Activated naive CD4-positive, alpha-beta T cell treated with anti-CD3 and anti-CD28 coated beads, Interleukin-2, amount 50 U/mL, for 72 hours (primary cell): ENCODE results near the gene SRGAP1. TPM values are rescaled to one million over a fixed set of nuclear protein-coding genes. Genes with fewer than 3 reads are reported as not detected.
A peak's percentile ranks its signal among the peaks of the same experiment; 100 is the strongest.
"Not testable (repeated sequence)": the region's sequence is repeated elsewhere in the genome, so short reads cannot be mapped to it uniquely, and the experiment has no call there.

ENCODE experiments used
- ATAC-seq, 2 donors: fragments of 150-1000 bp; cut with Tn5 transposase; 2 replicates each; pipeline ENCODE4 v1.10.0; 2021; ENCODE audit warnings: mild to moderate bottlenecking in 2 of 2, moderate library complexity in 2 of 2
- DNase-seq, 2 donors: peaks; one replicate each; pipeline ENCODE4 v3.0.0; 2021 to 2022; ENCODE audit warnings: low spot score in 2 of 2
- H3K27ac Mint-ChIP-seq, 2 donors: one replicate each; pipeline ENCODE4 v1.8.0; 2022; ENCODE audit warnings: mild to moderate bottlenecking in 2 of 2, mixed read lengths in 2 of 2
- H3K36me3 Mint-ChIP-seq, 2 donors: one replicate each; pipeline ENCODE4 v1.8.0; 2022; ENCODE audit warnings: mixed read lengths in 2 of 2
- H3K9me3 Mint-ChIP-seq, 2 donors: one replicate each; pipeline ENCODE4 v1.8.0; 2022; ENCODE audit warnings: mixed read lengths in 2 of 2
- total RNA-seq, 2 donors: library from RNA; stranded (reverse); gene quantifications; one replicate each; pipeline ENCODE4 v1.2.3, GENCODE V29; 2022

SRGAP1 gene
- total RNA-seq, 2 donors from 2014 or later: 0.25 TPM; not detected in 1

- Mint-ChIP-seq H3K9me3 (no peaks in the 10 kb centered on the region), H3K27ac (no peak overlapping the region), H3K36me3 (peaks cover 6 to 21% of the 10 kb centered on the region in 2 donors)
- DNase-seq (no peak), ATAC-seq (no peak)
These were observed 350.0 kb downstream of the SRGAP1 start for GRCh38 chr12:64194333-64195149.

- not testable (repeated sequence) for H3K9me3 Mint-ChIP-seq, DNase-seq, ATAC-seq, H3K27ac Mint-ChIP-seq
- peaks cover 6 to 21% of the 10 kb centered on the region in 2 donors for H3K36me3 Mint-ChIP-seq
These were observed 351.3 kb downstream of the SRGAP1 start for GRCh38 chr12:64195841-64196240.

GRCh38 chr12:64203036-64203435, 358.5 kb downstream of the SRGAP1 start:
- peaks cover 5 to 18% of the 10 kb centered on the region in 2 donors for H3K36me3 Mint-ChIP-seq
- no peaks in the 10 kb centered on the region for H3K9me3 Mint-ChIP-seq
- no peak overlapping the region for H3K27ac Mint-ChIP-seq
- DNase-seq (no peak), ATAC-seq (peak in 1 of 2 donors; percentile 48)

- Mint-ChIP-seq H3K36me3 (peaks cover 5 to 18% of the 10 kb centered on the region in 2 donors), H3K9me3 (no peaks in the 10 kb centered on the region), H3K27ac (no peak overlapping the region)
- no peak for ATAC-seq
- no peak for DNase-seq
These were observed 359.3 kb downstream of the SRGAP1 start for GRCh38 chr12:64203775-64204174.

GRCh38 chr12:64205542-64205941, 361.0 kb downstream of the SRGAP1 start:
- H3K27ac Mint-ChIP-seq: no peak overlapping the region
- no peaks in the 10 kb centered on the region for H3K9me3 Mint-ChIP-seq
- H3K36me3 Mint-ChIP-seq: peaks cover 5 to 18% of the 10 kb centered on the region in 2 donors
- no peak for DNase-seq
- ATAC-seq: no peak

GRCh38 chr12:64207453-64207852, 363.0 kb downstream of the SRGAP1 start:
- peaks cover 10 to 19% of the 10 kb centered on the region in 2 donors for H3K36me3 Mint-ChIP-seq
- no peak for ATAC-seq
- DNase-seq: no peak
- peak overlapping the region in 1 of 2 donors; percentile 50 for H3K27ac Mint-ChIP-seq
- H3K9me3 Mint-ChIP-seq: no peaks in the 10 kb centered on the region

Other genes starting within 250 kb of the SRGAP1 start
- 1 to 10 TPM in 1 of 2 donors, not detected in 1; 3.8 TPM for gene DPY19L2, start 176.2 kb upstream of the SRGAP1 start, total RNA-seq
- gene RXYLT1, start 64.8 kb upstream of the SRGAP1 start, total RNA-seq: 10 to 100 TPM in 1 of 2 donors, 1 to 10 TPM in 1; 7.9 to 13.4 TPM